22Rv1 (cell line): ENCODE results near the gene PRKCB.

Experiments
- H3K27ac ChIP-seq: fragments of 450-650 bp; 2 replicates; pipeline ENCODE4 v1.5.1; 2017
- ZFX ChIP-seq: fragments of 450-650 bp; IDR thresholded peaks from 2 replicates; pipeline ENCODE4 v1.6.1; 2017; ENCODE audit warnings: antibody characterized with exemption, borderline replicate concordance
- TF ChIP-seq, protein P1 (sequence below): fragments of 450-650 bp; IDR thresholded peaks from 2 replicates; pipeline ENCODE4 v1.5.1; 2017; ENCODE audit warnings: mild to moderate bottlenecking

The PRKCB gene

DNA sequence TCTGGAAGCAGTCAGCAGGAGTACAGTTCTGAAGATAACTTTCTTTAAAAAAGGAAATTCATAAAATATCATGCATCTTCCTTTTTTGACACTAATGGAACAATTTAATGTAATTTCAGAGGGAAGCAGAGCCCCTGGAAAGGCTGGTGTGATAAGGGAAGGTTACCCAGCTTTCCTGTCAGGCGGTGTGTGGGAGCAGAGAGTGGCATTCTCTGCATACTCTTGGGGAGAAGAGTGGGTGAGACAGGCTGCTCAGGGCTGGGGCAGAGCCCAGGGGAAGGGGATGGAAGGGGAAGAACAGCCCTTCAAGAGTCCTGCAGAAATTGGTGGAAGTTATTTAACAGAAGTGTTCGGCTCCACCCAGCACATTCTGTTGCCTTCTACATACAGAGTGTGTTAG is 84.7 kb downstream of the PRKCB start:
- no peak for TF ChIP-seq ZFX
- TF ChIP-seq, protein P1, sequence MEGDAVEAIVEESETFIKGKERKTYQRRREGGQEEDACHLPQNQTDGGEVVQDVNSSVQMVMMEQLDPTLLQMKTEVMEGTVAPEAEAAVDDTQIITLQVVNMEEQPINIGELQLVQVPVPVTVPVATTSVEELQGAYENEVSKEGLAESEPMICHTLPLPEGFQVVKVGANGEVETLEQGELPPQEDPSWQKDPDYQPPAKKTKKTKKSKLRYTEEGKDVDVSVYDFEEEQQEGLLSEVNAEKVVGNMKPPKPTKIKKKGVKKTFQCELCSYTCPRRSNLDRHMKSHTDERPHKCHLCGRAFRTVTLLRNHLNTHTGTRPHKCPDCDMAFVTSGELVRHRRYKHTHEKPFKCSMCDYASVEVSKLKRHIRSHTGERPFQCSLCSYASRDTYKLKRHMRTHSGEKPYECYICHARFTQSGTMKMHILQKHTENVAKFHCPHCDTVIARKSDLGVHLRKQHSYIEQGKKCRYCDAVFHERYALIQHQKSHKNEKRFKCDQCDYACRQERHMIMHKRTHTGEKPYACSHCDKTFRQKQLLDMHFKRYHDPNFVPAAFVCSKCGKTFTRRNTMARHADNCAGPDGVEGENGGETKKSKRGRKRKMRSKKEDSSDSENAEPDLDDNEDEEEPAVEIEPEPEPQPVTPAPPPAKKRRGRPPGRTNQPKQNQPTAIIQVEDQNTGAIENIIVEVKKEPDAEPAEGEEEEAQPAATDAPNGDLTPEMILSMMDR = no peak
- H3K27ac ChIP-seq = no peak overlapping the region

DNA sequence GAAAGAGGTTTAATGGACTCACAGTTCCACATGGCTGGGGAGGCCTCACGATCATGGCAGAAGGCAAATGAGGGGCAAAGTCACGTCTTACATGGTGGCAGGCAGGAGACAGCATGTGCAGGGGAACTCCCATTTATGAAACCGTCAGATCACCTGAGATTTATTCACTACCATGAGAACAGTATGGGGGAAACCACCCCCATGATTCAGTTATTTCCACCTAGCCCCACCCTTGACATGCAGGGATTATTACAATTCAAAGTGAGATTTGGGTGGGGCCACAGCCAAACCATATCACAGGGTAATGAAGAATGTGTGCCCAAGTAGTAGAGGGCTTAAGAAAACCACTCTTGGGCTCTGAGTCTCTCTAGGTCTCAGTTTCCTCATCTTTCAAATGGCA is 85.1 kb downstream of the PRKCB start:
- TF ChIP-seq, protein P1 = no peak
- TF ChIP-seq ZFX = no peak
- H3K27ac ChIP-seq = no peak overlapping the region

DNA sequence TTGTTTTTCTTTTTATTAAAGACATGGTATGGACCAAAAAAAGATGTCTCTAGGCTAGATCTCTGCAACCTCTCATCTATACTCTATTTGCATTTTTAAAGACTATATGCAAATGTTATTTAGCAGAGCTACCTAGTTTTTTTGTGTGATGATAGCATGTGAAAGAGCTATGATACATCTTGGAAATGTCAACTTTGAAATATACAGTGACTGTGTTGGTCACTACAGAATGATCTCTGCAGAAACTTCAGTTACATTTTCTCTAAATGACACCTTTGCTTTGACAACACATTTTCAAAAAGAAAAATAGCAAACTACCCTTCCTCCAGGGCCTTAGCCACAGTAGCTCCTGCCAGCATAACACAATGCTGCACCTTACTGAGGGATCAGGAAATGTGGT is 86.6 kb downstream of the PRKCB start:
- TF ChIP-seq, protein P1 = no peak
- TF ChIP-seq ZFX = no peak
- no peak overlapping the region for H3K27ac ChIP-seq

DNA sequence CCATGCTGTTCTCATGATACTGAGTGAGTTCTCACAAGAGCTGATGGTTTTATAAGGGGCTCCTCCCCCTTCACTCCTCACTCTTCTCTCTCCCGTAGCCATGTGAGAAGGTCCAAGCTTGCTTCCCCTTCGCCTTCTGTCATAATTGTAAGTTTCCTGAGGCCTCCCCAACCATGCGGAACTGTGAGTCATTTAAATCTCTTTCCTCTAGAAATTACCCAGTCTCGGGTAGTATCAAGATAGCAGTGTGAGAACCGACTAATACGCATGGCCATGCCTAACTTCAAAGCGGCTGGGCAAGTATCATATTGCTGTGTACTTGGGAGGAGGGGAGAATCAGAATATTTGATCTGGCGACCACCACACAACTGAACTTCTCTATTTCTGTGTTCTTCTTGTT is 88.3 kb downstream of the PRKCB start:
- no peak overlapping the region for H3K27ac ChIP-seq
- TF ChIP-seq, protein P1 = no peak
- no peak for TF ChIP-seq ZFX

DNA sequence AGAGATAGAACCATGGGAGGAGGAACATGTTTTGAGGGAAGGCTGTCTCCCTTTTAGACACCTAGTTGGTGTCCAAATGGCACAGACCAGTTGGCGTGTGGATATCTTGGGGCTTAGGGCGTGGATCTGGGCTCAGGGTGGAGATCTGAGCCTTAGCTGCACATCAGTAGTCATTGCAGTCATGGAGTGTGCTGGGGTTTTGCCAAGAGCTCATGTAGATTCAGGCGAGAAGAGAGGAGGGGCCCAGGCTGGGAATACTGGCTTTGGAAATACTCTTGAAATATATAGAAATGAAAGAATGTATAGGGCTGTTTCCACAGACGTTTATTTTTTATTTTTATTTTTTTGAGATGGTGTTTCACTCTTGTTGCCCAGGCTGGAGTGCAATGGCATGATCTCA is 92.0 kb downstream of the PRKCB start:
- no peak for TF ChIP-seq ZFX
- TF ChIP-seq, protein P1 = no peak
- no peak overlapping the region for H3K27ac ChIP-seq

DNA sequence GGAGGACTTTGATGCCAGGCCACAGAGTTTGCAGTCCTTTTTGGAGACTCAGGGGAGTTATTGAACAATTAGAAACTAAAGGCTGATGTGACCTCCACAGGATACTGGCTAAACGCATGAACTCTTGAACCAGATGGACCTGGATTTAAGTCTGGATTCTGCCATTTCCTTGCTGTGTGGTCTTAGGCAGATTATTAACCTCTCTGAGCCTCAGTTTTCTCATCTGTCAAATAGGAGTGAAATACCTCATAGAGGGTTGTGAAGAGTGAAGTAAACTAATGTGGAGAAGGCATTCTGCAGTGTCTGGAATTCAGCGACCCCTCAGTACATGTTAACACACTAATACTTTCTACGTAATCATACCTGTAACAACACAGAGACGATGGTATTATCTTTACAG is 93.5 kb downstream of the PRKCB start:
- TF ChIP-seq ZFX = no peak
- TF ChIP-seq, protein P1 = no peak
- no peak overlapping the region for H3K27ac ChIP-seq

DNA sequence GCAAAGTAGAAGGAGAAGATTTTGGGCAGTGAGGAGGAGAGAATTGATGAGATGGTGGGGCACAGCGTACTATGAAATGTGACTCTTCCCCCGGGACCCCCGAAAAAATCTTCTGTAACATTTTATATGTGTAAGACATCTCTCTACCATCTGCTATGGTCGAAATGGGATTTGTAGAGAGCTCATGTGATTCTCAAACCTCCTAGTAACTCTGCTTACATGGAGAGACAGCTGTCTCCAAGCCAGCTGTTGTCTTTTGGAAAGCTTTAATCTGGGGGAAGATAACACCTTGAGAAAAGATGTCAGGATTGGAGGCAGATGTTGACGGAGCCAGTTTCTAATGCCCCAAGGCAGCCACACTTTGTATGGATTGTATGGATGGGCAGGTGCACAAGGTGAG is 94.1 kb downstream of the PRKCB start:
- TF ChIP-seq ZFX = no peak
- TF ChIP-seq, protein P1 = no peak

More for the DNA sequence above, 94.1 kb downstream of the PRKCB start:
- H3K27ac ChIP-seq = no peak overlapping the region
